WTC11 (cell line): Measurements from ENCODE around the gene SLC12A9. TPM values are rescaled to one million over a fixed set of nuclear protein-coding genes. Genes with fewer than 3 reads are reported as not detected.
"Not testable (repeated sequence)": the region's sequence is repeated elsewhere in the genome, so short reads cannot be mapped to it uniquely, and the experiment has no call there.

Experiments used
- ATAC-seq: fragments of 200-7000 bp; cut with Tn5 transposase; 2 replicates; pipeline ENCODE4 v1.10.0; 2021; ENCODE audit warnings: mild to moderate bottlenecking, moderate library complexity
- CTCF ChIA-PET: fragments of 300-600 bp; sonication (Branson Sonifier 250); formaldehyde crosslinking; loops from one replicate; lab custom pipeline; 2021; ENCODE audit warnings: antibody characterized with exemption; lab: Charles Lee
- POLR2A ChIA-PET: fragments of 350-600 bp; sonication (Branson Sonifier 250); formaldehyde crosslinking; loops from one replicate; lab custom pipeline; 2021; ENCODE audit warnings: antibody characterized with exemption; lab: Charles Lee
- DNase-seq: peaks from one replicate; pipeline ENCODE4 v3.0.0; 2021; ENCODE audit warnings: low spot score
- H3K27ac Mint-ChIP-seq: 2 replicates; pipeline ENCODE4 v1.8.0; 2021; ENCODE audit warnings: mixed read lengths
- H3K27me3 Mint-ChIP-seq: 2 replicates; pipeline ENCODE4 v1.8.0; 2021; ENCODE audit warnings: low read depth, mild to moderate bottlenecking, moderate library complexity, mixed read lengths
- H3K36me3 Mint-ChIP-seq: 2 replicates; pipeline ENCODE4 v1.8.0; 2021; ENCODE audit warnings: mixed read lengths
- H3K4me1 Mint-ChIP-seq: 2 replicates; pipeline ENCODE4 v1.8.0; 2022; ENCODE audit warnings: mixed read lengths
- H3K4me3 Mint-ChIP-seq: 2 replicates; pipeline ENCODE4 v1.8.0; 2021; ENCODE audit warnings: mild to moderate bottlenecking, moderate library complexity, mixed read lengths
- H3K9me3 Mint-ChIP-seq: 2 replicates; pipeline ENCODE4 v1.8.0; 2021; ENCODE audit warnings: mixed read lengths
- CBFB ChIP-seq: sonication (generic); formaldehyde crosslinking; IDR thresholded peaks from 2 replicates; pipeline ENCODE4 v1.8.1; 2022; ENCODE audit warnings: mild to moderate bottlenecking, low read depth, missing genetic modification reagents
- CDX4 ChIP-seq: fragments of 250-450 bp; sonication (Bioruptor Pico); IDR thresholded peaks from 2 replicates; pipeline ENCODE4 v1.9.0; 2021; ENCODE audit warnings: moderate library complexity, mild to moderate bottlenecking, inconsistent platforms, borderline replicate concordance
- CREB1 ChIP-seq: sonication (generic); formaldehyde crosslinking; IDR thresholded peaks from 2 replicates; pipeline ENCODE4 v1.8.0; 2023; ENCODE audit warnings: mild to moderate bottlenecking, missing genetic modification reagents
- EMX1 ChIP-seq: fragments of 250-450 bp; sonication (Bioruptor Pico); IDR thresholded peaks from 2 replicates; pipeline ENCODE4 v1.8.0; 2021; ENCODE audit warnings: mild to moderate bottlenecking
- ESRRA ChIP-seq: sonication (generic); formaldehyde crosslinking; IDR thresholded peaks from 2 replicates; pipeline ENCODE4 v1.8.1; 2022; ENCODE audit warnings: mild to moderate bottlenecking, missing genetic modification reagents, borderline replicate concordance
- FOXK1 ChIP-seq: sonication (generic); formaldehyde crosslinking; IDR thresholded peaks from 2 replicates; pipeline ENCODE4 v1.8.0; 2022; ENCODE audit warnings: mild to moderate bottlenecking, moderate library complexity, missing genetic modification reagents
- NFYB ChIP-seq: sonication (generic); formaldehyde crosslinking; conservative IDR thresholded peaks from 2 replicates; pipeline ENCODE4 v1.8.0; 2022; ENCODE audit warnings: low read depth, missing genetic modification reagents
- NR1H2 ChIP-seq: sonication (generic); formaldehyde crosslinking; IDR thresholded peaks from 2 replicates; pipeline ENCODE4 v1.9.0; 2021; ENCODE audit warnings: mild to moderate bottlenecking, moderate library complexity, missing genetic modification reagents
- SMAD4 ChIP-seq: sonication (generic); formaldehyde crosslinking; IDR thresholded peaks from 2 replicates; pipeline ENCODE4 v1.8.0; 2022; ENCODE audit warnings: mild to moderate bottlenecking, missing genetic modification reagents
- TEAD1 ChIP-seq: sonication (generic); formaldehyde crosslinking; IDR thresholded peaks from 2 replicates; pipeline ENCODE4 v1.8.0; 2022; ENCODE audit warnings: mild to moderate bottlenecking, missing genetic modification reagents
- TEAD4 ChIP-seq: sonication (generic); formaldehyde crosslinking; IDR thresholded peaks from 2 replicates; pipeline ENCODE4 v1.8.0; 2022; ENCODE audit warnings: mild to moderate bottlenecking, missing genetic modification reagents
- TP53 ChIP-seq: sonication (generic); formaldehyde crosslinking; IDR thresholded peaks from 2 replicates; pipeline ENCODE4 v1.8.1; 2023; ENCODE audit warnings: mild to moderate bottlenecking, missing genetic modification reagents
- ZNF416 ChIP-seq: fragments of 250-450 bp; sonication (Bioruptor Pico); IDR thresholded peaks from 2 replicates; pipeline ENCODE4 v1.9.0; 2021; ENCODE audit warnings: mild to moderate bottlenecking, inconsistent platforms
- ZNF671 ChIP-seq: fragments of 250-450 bp; sonication (Bioruptor Pico); IDR thresholded peaks from 2 replicates; pipeline ENCODE4 v1.8.0; 2021; ENCODE audit warnings: mild to moderate bottlenecking
- total RNA-seq: library from RNA; stranded (reverse); gene quantifications from 3 replicates; pipeline ENCODE4 v1.2.3, GENCODE V29; 2021
- TF ChIP-seq, protein P1 (sequence below): sonication (generic); formaldehyde crosslinking; IDR thresholded peaks from 2 replicates; pipeline ENCODE4 v1.8.1; 2023; ENCODE audit warnings: mild to moderate bottlenecking, missing genetic modification reagents
- TF ChIP-seq, protein P2 (sequence below): sonication (generic); formaldehyde crosslinking; IDR thresholded peaks from 2 replicates; pipeline ENCODE4 v1.8.0; 2023; ENCODE audit warnings: missing genetic modification reagents
- TF ChIP-seq, protein P3 (sequence below): sonication (generic); formaldehyde crosslinking; IDR thresholded peaks from 2 replicates; pipeline ENCODE4 v1.8.1; 2022; ENCODE audit warnings: missing genetic modification reagents, borderline replicate concordance
- TF ChIP-seq, protein P4 (sequence below): fragments of 250-450 bp; sonication (Bioruptor Pico); IDR thresholded peaks from 2 replicates; pipeline ENCODE4 v1.9.0; 2021; ENCODE audit warnings: mild to moderate bottlenecking

The SLC12A9 gene
- total RNA-seq, 1 experiment from 2014 or later, result 39.3 TPM

GRCh38 chr7:100902638-100903037 is 50.1 kb downstream of the SLC12A9 start:
- peaks cover 7% of the 10 kb centered on the region for H3K4me1 Mint-ChIP-seq
- H3K36me3 Mint-ChIP-seq, result no peaks in the 10 kb centered on the region
- TF ChIP-seq ZNF416 (CRISPR knock-in tag) (no peak), TP53 (CRISPR knock-in tag) (no peak), FOXK1 (no peak), TEAD1 (no peak), ESRRA (CRISPR knock-in tag) (no peak), ZNF671 (CRISPR knock-in tag) (no peak), SMAD4 (CRISPR knock-in tag) (no peak), NFYB (no peak), CBFB (CRISPR knock-in tag) (no peak), NR1H2 (CRISPR knock-in tag) (no peak), CDX4 (no peak), CREB1 (CRISPR knock-in tag) (no peak)
- TF ChIP-seq, protein P1, sequence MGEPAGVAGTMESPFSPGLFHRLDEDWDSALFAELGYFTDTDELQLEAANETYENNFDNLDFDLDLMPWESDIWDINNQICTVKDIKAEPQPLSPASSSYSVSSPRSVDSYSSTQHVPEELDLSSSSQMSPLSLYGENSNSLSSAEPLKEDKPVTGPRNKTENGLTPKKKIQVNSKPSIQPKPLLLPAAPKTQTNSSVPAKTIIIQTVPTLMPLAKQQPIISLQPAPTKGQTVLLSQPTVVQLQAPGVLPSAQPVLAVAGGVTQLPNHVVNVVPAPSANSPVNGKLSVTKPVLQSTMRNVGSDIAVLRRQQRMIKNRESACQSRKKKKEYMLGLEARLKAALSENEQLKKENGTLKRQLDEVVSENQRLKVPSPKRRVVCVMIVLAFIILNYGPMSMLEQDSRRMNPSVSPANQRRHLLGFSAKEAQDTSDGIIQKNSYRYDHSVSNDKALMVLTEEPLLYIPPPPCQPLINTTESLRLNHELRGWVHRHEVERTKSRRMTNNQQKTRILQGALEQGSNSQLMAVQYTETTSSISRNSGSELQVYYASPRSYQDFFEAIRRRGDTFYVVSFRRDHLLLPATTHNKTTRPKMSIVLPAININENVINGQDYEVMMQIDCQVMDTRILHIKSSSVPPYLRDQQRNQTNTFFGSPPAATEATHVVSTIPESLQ (CRISPR knock-in tag), result no peak
- TF ChIP-seq, protein P2, sequence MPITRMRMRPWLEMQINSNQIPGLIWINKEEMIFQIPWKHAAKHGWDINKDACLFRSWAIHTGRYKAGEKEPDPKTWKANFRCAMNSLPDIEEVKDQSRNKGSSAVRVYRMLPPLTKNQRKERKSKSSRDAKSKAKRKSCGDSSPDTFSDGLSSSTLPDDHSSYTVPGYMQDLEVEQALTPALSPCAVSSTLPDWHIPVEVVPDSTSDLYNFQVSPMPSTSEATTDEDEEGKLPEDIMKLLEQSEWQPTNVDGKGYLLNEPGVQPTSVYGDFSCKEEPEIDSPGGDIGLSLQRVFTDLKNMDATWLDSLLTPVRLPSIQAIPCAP (CRISPR knock-in tag), result no peak
- TF ChIP-seq, protein P3, sequence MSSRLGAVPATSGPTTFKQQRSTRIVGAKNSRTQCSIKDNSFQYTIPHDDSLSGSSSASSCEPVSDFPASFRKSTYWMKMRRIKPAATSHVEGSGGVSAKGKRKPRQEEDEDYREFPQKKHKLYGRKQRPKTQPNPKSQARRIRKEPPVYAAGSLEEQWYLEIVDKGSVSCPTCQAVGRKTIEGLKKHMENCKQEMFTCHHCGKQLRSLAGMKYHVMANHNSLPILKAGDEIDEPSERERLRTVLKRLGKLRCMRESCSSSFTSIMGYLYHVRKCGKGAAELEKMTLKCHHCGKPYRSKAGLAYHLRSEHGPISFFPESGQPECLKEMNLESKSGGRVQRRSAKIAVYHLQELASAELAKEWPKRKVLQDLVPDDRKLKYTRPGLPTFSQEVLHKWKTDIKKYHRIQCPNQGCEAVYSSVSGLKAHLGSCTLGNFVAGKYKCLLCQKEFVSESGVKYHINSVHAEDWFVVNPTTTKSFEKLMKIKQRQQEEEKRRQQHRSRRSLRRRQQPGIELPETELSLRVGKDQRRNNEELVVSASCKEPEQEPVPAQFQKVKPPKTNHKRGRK, result no peak
- TF ChIP-seq, all 79 proteins: peak for 0
- ATAC-seq, result no peak
- Mint-ChIP-seq H3K27ac (no peak overlapping the region), H3K4me3 (no peak overlapping the region), H3K9me3 (no peaks in the 10 kb centered on the region), H3K27me3 (peaks cover 9% of the 10 kb centered on the region)
- DNase-seq, result no peak
- CTCF ChIA-PET, result interaction anchor here (0.8 to 1.9 kb wide), 5 partner anchors 47 to 338 kb away, joined by 3 to 5 read pairs (median 5); partner anchors contain the start of gene MUC3A
- POLR2A ChIA-PET, result interaction anchor here (0.9 kb wide), 1 partner anchor 28 kb away, joined by 4 read pairs; the partner anchor contains the start of gene SRRT

GRCh38 chr7:100908512-100908911 is 56.0 kb downstream of the SLC12A9 start:
- no peak overlapping the region for H3K4me3 Mint-ChIP-seq
- TF ChIP-seq, protein P4, sequence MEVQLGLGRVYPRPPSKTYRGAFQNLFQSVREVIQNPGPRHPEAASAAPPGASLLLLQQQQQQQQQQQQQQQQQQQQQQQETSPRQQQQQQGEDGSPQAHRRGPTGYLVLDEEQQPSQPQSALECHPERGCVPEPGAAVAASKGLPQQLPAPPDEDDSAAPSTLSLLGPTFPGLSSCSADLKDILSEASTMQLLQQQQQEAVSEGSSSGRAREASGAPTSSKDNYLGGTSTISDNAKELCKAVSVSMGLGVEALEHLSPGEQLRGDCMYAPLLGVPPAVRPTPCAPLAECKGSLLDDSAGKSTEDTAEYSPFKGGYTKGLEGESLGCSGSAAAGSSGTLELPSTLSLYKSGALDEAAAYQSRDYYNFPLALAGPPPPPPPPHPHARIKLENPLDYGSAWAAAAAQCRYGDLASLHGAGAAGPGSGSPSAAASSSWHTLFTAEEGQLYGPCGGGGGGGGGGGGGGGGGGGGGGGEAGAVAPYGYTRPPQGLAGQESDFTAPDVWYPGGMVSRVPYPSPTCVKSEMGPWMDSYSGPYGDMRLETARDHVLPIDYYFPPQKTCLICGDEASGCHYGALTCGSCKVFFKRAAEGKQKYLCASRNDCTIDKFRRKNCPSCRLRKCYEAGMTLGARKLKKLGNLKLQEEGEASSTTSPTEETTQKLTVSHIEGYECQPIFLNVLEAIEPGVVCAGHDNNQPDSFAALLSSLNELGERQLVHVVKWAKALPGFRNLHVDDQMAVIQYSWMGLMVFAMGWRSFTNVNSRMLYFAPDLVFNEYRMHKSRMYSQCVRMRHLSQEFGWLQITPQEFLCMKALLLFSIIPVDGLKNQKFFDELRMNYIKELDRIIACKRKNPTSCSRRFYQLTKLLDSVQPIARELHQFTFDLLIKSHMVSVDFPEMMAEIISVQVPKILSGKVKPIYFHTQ (CRISPR knock-in tag), result no peak
- TF ChIP-seq TEAD4 (CRISPR knock-in tag) (no peak), EMX1 (CRISPR knock-in tag) (no peak), CDX4 (no peak)
- H3K36me3 Mint-ChIP-seq, result 0 out of 2 replicates have a peak, but pooled peaks cover 5% of the 10 kb centered on the region
- H3K27me3 Mint-ChIP-seq, result no peaks in the 10 kb centered on the region; the same call in 1 of the 2 replicates
- no peak for ATAC-seq
- POLR2A ChIA-PET, result no interaction called here
- no peak for DNase-seq
- no peak overlapping the region for H3K27ac Mint-ChIP-seq
- peaks cover 6% of the 10 kb centered on the region for H3K9me3 Mint-ChIP-seq
- CTCF ChIA-PET, result no interaction called here
- 0 out of 2 replicates have a peak, but pooled peaks cover 3% of the 10 kb centered on the region for H3K4me1 Mint-ChIP-seq

DNA sequence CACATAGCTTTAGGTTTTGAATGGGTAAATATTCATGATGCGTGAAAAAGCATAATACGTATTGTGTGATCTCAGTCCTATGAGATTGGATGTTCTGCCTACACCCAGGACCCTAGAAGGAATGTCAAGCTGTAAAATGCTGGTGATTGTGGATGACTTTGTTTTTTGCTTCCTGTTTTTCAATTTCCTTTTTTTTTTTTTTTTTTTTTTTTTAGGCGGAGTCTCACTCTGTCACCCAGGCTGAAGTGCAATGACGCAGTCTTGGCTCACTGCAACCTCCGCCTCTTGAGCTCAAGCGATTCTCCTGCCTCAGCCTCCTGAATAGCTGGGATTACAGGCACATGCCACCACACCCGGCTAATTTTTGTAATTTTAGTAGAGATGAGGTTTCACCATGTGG is 57.9 kb downstream of the SLC12A9 start:
- H3K9me3 Mint-ChIP-seq, H3K4me3 Mint-ChIP-seq, H3K27ac Mint-ChIP-seq, H3K27me3 Mint-ChIP-seq, DNase-seq, ATAC-seq, H3K4me1 Mint-ChIP-seq, H3K36me3 Mint-ChIP-seq: not testable (repeated sequence)
- ChIA-PET CTCF (interaction anchor here (0.6 to 2.7 kb wide), 6 partner anchors 56 to 233 kb away, joined by 3 to 9 read pairs (median 3); no protein-coding TSS in a partner anchor), POLR2A (interaction anchor here (0.6 kb wide), 1 partner anchor 169 kb away, joined by 3 read pairs; no protein-coding TSS in a partner anchor)
